Adrenal gland (tissue), 12 donors: ENCODE measurements around the gene LY6G6D. TPM values are rescaled to one million over a fixed set of nuclear protein-coding genes. Genes with fewer than 3 reads are reported as not detected.

Experiments used
- DNase-seq, 7 donors: peaks; one replicate each; pipeline ENCODE4 v3.0.0-alpha.2; 2019 to 2020
- H3K27ac ChIP-seq, 5 donors: fragments of 200-600 bp; sonication (generic) in 4 of 5; 1 replicate in 3 of 5; 2 replicates in 2 of 5; pipeline versions ENCODE4 v1.5.1 to v1.8.0; 2016 to 2020; ENCODE audit warnings: mild to moderate bottlenecking in 1 of 5
- H3K27me3 ChIP-seq: fragments of 200-600 bp; 2 replicates; pipeline ENCODE4 v1.8.0; 2021
- H3K36me3 ChIP-seq, 2 donors: fragments of 200-600 bp; replicated peaks in 1 of 2; 1 replicate in 1 of 2; 2 replicates in 1 of 2; pipeline versions ENCODE4 v1.5.1 to v1.8.0; 2018 to 2022
- H3K4me1 ChIP-seq, 2 donors: fragments of 200-600 bp; replicated peaks in 1 of 2; 1 replicate in 1 of 2; 2 replicates in 1 of 2; pipeline versions ENCODE4 v1.5.1 to v1.8.0; 2018 to 2021
- H3K4me3 ChIP-seq, 4 donors: fragments of 200-600 bp; sonication (generic) in 3 of 4; one replicate each; pipeline ENCODE4 v1.5.1; 2016 to 2018
- H3K9me3 ChIP-seq, 3 donors: fragments of 200-600 bp; sonication (generic) in 1 of 3; replicated peaks in 1 of 3; 1 replicate in 2 of 3; 2 replicates in 1 of 3; pipeline versions ENCODE4 v1.5.1 to v1.8.0; 2016 to 2021
- POLR2A ChIP-seq, 2 donors: fragments of 450-650 bp; IDR thresholded peaks; one replicate each; pipeline ENCODE4 v1.6.1; 2017; ENCODE audit warnings: antibody characterized with exemption in 2 of 2, mild to moderate bottlenecking in 2 of 2, moderate library complexity in 1 of 2
- whole genome bisulfite sequencing, 4 donors: extraction: QIAGEN DNeasy Blood & Tissue Kit in 2 of 4; methylation state at CpG; one replicate each; pipeline versions ENCODE4 v1.1.5 to v1.1.7; 2013 to 2017; 5-methylcytosine and 5-hydroxymethylcytosine counted together
- intact Hi-C, 2 donors: fragments of 100-400 bp; cut with DNase I; formaldehyde crosslinking; loops; one replicate each; pipeline versions ENCODE4 v1.14.1 to v1.15.0; 2022 to 2023
- polyA plus RNA-seq, 3 donors: library from polyadenylated mRNA; stranded (reverse); fragments of 200-250 nt in 2 of 3; fragments of 350-450 nt in 1 of 3; fragmentation: Illumina TruSeq in 1 of 3; extraction: RNeasy Lipid Tissue Mini Kit (QIAGEN cat#74804) in 1 of 3; gene quantifications; one replicate each; pipeline ENCODE4 v1.2.3, GENCODE V29; 2013 to 2014
- total RNA-seq, 9 donors: library from RNA; depleted of rRNA in 4 of 9; stranded (reverse); fragments of >200 nt in 4 of 9; fragments of 120-200 nt in 1 of 9; fragmentation: NEBNext Ultra II Directional in 1 of 9; extraction: Animal tissue kit (Norgen Biotek cat#: 25700) in 1 of 9; gene quantifications; one replicate each; pipeline versions ENCODE4 v1.1.0 to v1.2.4, GENCODE V29; 2013 to 2023
- TF ChIP-seq, protein P1 (sequence below), 6 experiments: fragments of 450-650 bp in 4 of 6; fragments of 200-600 bp in 2 of 6; sonication (generic) in 1 of 6; IDR thresholded peaks; 1 replicate in 5 of 6; 2 replicates in 1 of 6; pipeline versions ENCODE4 v1.5.1 to v1.8.0; 2016 to 2021; ENCODE audit warnings: antibody characterized with exemption in 6 of 6, mild to moderate bottlenecking in 2 of 6, moderate library complexity in 1 of 6
- donor health status: healthy with polysubstance abuse.
- donor health status: Bipolar disorder and iron deficiency.
- donor health status: DM: yes; HTN: yes; CAD: no.
- donor health status: DM: no; HTN: no; CAD: no.
- donor health status: DM: no; HTN: no; CAD: no.
- donor health status: DM: yes; HTN: yes; CAD: no.

Gene LY6G6D
- total and polyA plus RNA-seq, 12 donors: not detected

DNA sequence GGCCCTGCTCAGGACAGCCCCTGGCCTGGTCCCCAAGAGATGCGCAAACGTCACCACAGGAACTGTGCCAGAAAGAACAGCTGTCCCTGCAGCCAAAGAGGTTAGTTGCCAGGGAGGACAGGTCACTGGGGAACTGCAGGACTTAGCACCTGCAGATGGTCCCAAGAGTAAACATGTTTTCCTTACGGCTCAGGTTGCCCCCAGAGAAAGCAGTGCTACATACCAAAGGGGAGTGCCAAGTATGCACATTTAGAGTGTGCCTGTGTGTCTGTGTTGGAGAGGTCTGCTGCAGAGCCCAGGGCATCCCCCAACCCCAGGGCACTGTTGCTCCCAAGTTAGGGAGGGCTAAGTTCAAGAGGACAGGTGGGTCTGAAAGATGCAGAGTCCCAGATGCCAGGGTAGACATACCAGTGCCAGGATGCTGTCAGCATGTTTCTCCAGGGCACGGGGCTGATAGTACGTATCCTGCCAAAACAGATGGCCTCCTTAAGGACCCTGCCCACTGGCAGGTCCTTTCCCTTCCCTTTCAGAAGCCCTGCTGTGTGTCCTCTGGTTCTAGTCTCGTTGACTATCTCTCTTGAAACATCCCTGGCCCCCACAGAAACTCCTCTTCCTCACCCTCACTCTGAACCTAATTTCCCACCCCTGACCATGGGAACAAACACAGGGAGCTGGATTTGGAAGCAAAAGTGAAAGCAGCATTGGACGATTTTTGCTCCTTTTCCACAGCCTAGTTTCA lies 13.3 kb upstream of the LY6G6D start:
- H3K36me3 ChIP-seq: peaks cover 0 to 27% of the 10 kb centered on the region in 2 donors
- TF ChIP-seq, protein P1, sequence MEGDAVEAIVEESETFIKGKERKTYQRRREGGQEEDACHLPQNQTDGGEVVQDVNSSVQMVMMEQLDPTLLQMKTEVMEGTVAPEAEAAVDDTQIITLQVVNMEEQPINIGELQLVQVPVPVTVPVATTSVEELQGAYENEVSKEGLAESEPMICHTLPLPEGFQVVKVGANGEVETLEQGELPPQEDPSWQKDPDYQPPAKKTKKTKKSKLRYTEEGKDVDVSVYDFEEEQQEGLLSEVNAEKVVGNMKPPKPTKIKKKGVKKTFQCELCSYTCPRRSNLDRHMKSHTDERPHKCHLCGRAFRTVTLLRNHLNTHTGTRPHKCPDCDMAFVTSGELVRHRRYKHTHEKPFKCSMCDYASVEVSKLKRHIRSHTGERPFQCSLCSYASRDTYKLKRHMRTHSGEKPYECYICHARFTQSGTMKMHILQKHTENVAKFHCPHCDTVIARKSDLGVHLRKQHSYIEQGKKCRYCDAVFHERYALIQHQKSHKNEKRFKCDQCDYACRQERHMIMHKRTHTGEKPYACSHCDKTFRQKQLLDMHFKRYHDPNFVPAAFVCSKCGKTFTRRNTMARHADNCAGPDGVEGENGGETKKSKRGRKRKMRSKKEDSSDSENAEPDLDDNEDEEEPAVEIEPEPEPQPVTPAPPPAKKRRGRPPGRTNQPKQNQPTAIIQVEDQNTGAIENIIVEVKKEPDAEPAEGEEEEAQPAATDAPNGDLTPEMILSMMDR (IDR thresholded peaks at IDR 0.05): no peak
- no peak for TF ChIP-seq POLR2A (IDR thresholded peaks at IDR 0.05)
- H3K4me3 ChIP-seq: peak overlapping the region in 3 of 4 donors; percentile 78 to 84 (median 82)
- no peaks in the 10 kb centered on the region for H3K9me3 ChIP-seq
- peaks cover 8 to 25% of the 10 kb centered on the region in 2 donors for H3K4me1 ChIP-seq
- H3K27ac ChIP-seq: peak overlapping the region in 4 of 5 donors; percentile 22 to 98 (median 93)
- no peaks in the 10 kb centered on the region for H3K27me3 ChIP-seq
- 28 to 31% (median 29%) methylated on average over 7 of the region's 7 CpGs for WGBS, 4 donors
- DNase-seq: peak in 2 of 7 donors; percentile 34 to 83
- intact Hi-C loops: no loop called here

DNA sequence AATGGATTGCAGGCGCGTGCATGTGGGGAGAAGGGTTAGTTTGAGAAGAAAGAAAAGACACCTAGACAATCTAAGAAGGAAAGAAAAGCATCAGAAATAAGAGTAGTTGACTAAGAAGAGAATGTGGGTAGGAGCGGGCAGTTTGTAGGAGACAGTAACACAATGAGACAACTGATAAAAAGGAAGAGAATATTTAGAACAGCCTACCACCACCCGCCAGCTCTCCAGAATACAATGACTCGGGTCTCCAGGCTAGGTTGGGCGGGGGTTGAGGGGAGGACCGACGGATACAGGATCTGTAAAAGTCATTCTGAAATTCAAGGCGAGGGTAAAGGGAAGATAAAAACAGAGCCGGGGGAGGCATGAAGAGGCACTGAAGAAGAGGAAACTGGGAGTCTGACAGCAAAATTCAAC lies 12.7 kb upstream of the LY6G6D start:
- peak overlapping the region; percentile 58 to 84 (median 80) for H3K4me3 ChIP-seq
- H3K27ac ChIP-seq: peak overlapping the region; percentile 90 to 99 (median 96)
- H3K36me3 ChIP-seq: peaks cover 0 to 22% of the 10 kb centered on the region in 2 donors
- DNase-seq: no peak
- no peaks in the 10 kb centered on the region for H3K27me3 ChIP-seq
- WGBS, 4 donors: 0 to 2% (median 1%) methylated on average over 10 of the region's 10 CpGs
- peaks cover 8 to 25% of the 10 kb centered on the region in 2 donors for H3K4me1 ChIP-seq
- H3K9me3 ChIP-seq: no peaks in the 10 kb centered on the region
- intact Hi-C loops: no loop called here
- TF ChIP-seq, protein P1 (IDR thresholded peaks at IDR 0.05): no peak
- no peak for TF ChIP-seq POLR2A (IDR thresholded peaks at IDR 0.05)

DNA sequence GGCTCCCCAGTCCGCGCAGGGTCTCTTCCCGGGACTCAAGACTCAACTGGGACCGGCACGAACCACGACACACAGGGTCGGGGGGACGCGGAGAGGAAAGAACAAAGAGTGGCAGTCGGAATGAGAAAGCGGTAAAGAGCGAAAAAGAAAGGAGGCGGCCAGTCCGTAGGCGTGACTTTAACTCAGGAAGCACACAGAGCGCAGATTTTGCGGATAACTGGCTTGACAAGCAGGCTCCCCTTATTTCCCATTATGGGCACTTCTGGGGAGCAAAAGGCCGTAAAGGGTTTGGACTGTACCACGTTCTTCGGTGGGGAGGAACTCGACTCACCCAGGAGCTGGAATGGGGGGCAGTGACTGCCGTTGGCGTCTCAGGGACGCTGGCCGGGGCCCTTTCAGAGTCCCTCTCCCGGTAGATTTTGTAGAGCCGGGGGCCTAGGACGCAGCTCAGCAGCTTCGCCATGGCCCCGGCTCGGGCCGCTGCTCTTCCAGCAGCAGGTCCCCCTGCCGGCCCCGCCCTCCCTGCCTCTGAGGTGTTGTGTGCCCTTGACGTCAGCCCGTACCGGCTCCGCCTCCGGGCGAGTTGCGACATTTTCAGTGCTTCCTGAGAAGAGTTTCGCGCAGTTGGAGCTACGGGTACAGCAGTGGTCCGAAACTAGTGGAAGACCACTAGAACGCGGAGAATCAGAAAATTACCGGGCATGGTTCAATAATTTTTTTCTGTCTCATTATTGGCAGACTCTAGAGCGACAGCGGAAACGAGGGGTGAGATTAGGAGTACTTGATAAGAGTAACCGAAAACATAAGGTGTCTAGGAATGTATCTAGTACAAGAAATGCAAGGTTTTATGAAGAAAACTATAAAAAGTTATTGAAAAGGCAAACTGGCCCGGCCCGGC lies 12.1 kb upstream of the LY6G6D start, which contains the start of gene ABHD16A:
ABHD16A (minus strand) TSS at position 506 of the 898 bp plus-strand sequence; CDS start at position 463, 43 bp downstream.
- Histone ChIP-seq H3K4me3 (peak within 1 kb of the TSS; percentile 58 to 84 (median 80)), H3K36me3 (peaks cover 0 to 15% of the 10 kb centered on the region in 2 donors), H3K27ac (peak within 1 kb of the TSS; percentile 90 to 99 (median 96)), H3K9me3 (no peaks in the 10 kb centered on the region), H3K4me1 (peaks cover 8 to 25% of the 10 kb centered on the region in 2 donors), H3K27me3 (no peaks in the 10 kb centered on the region)
- TF ChIP-seq POLR2A (IDR thresholded peaks at IDR 0.05): peak; percentile 91
- TF ChIP-seq, protein P1 (IDR thresholded peaks at IDR 0.05): peak in 3 of 6 experiments; percentile 12 to 19 (median 18)
- WGBS, 4 donors: 1% methylated on average over 42 to 54 of the region's 54 CpGs
- DNase-seq: peak; percentile 98 to 100 (median 99)
- intact Hi-C loops: no loop called here

DNA sequence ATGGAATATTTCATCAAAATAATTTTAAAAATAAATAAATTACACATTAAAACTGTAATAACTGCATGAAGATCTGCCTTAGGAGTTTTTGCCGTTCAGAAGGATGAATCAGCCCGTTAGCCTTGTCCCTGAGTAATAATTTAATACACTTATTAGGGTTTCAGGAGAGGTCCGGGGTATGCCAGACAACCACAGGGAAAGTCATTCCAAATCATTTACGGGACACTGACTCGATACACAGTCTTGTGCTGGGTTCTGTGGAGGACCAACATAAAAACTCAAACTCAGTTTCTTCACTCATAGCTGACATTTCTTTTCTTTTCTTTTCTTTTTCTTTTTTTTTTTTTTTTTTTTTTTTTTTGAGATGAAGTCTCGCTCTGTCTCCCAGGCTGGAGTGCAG lies 9.2 kb upstream of the LY6G6D start:
- no peaks in the 10 kb centered on the region for H3K27me3 ChIP-seq
- intact Hi-C loops: no loop called here
- no peak for DNase-seq
- H3K27ac ChIP-seq: peak overlapping the region in 1 of 5 donors; percentile 14
- no peak overlapping the region for H3K4me3 ChIP-seq
- H3K36me3 ChIP-seq: no peaks in the 10 kb centered on the region
- TF ChIP-seq POLR2A (IDR thresholded peaks at IDR 0.05): no peak
- TF ChIP-seq, protein P1 (IDR thresholded peaks at IDR 0.05): no peak
- H3K4me1 ChIP-seq: peaks cover 8 to 20% of the 10 kb centered on the region in 2 donors
- 42 to 63% (median 49%) methylated on average over 5 to 6 of the region's 6 CpGs for WGBS, 4 donors
- H3K9me3 ChIP-seq: no peaks in the 10 kb centered on the region
